Ishikawa (cell line): ENCODE measurements around the gene KCTD12.

ENCODE experiments used
- CEBPB ChIP-seq: IDR thresholded peaks from 2 replicates; pipeline ENCODE4 v1.6.1; 2012
- CREB1 ChIP-seq: IDR thresholded peaks from 2 replicates; pipeline ENCODE4 v1.6.1; 2012; ENCODE audit warnings: low read depth
- EGR1 ChIP-seq: IDR thresholded peaks from 2 replicates; pipeline ENCODE4 v1.6.1; 2012
- EP300 ChIP-seq: IDR thresholded peaks from 2 replicates; pipeline ENCODE4 v1.6.1; 2012; ENCODE audit warnings: borderline replicate concordance
- FOXM1 ChIP-seq: IDR thresholded peaks from 2 replicates; pipeline ENCODE4 v1.6.1; 2012; ENCODE audit warnings: low read depth, borderline replicate concordance
- NFIC ChIP-seq: IDR thresholded peaks from 2 replicates; pipeline ENCODE4 v1.6.1; 2012
- RAD21 ChIP-seq: IDR thresholded peaks from 2 replicates; pipeline ENCODE4 v1.6.1; 2012; ENCODE audit warnings: low read depth
- TAF1 ChIP-seq: IDR thresholded peaks from 2 replicates; pipeline ENCODE4 v1.6.1; 2012; ENCODE audit warnings: low read depth, mild to moderate bottlenecking
- TCF12 ChIP-seq: IDR thresholded peaks from 2 replicates; pipeline ENCODE4 v1.6.1; 2012; ENCODE audit warnings: low read depth
- TEAD4 ChIP-seq: IDR thresholded peaks from 2 replicates; pipeline ENCODE4 v1.6.1; 2012
- USF1 ChIP-seq: IDR thresholded peaks from 2 replicates; pipeline ENCODE4 v1.6.1; 2012
- YY1 ChIP-seq: IDR thresholded peaks from 2 replicates; pipeline ENCODE4 v1.6.1; 2012; ENCODE audit warnings: low read depth
- ZBTB7A ChIP-seq: IDR thresholded peaks from 2 replicates; pipeline ENCODE4 v1.6.1; 2012; ENCODE audit warnings: low read depth
- TF ChIP-seq, protein P1 (sequence below): IDR thresholded peaks from 2 replicates; pipeline ENCODE4 v1.6.1; 2012
- TF ChIP-seq, protein P2 (sequence below): IDR thresholded peaks from 2 replicates; pipeline ENCODE4 v1.6.1; 2012; ENCODE audit warnings: low read depth, mild to moderate bottlenecking

KCTD12 gene

GRCh38 chr13:76885203-76886004 lies 801 bp downstream of the KCTD12 start:
- no peak for TF ChIP-seq NFIC
- TF ChIP-seq YY1, result no peak
- peak; percentile 39; the same call in 1 of the 2 replicates for TF ChIP-seq TCF12
- peak; percentile 46; the same call in 1 of the 2 replicates for TF ChIP-seq EGR1
- TF ChIP-seq, protein P1, sequence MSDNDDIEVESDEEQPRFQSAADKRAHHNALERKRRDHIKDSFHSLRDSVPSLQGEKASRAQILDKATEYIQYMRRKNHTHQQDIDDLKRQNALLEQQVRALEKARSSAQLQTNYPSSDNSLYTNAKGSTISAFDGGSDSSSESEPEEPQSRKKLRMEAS, result peak; percentile 93
- TF ChIP-seq TAF1, result no peak
- no peak for TF ChIP-seq CEBPB
- no peak for TF ChIP-seq ZBTB7A
- TF ChIP-seq RAD21, result peak; percentile 55
- TF ChIP-seq, protein P2, sequence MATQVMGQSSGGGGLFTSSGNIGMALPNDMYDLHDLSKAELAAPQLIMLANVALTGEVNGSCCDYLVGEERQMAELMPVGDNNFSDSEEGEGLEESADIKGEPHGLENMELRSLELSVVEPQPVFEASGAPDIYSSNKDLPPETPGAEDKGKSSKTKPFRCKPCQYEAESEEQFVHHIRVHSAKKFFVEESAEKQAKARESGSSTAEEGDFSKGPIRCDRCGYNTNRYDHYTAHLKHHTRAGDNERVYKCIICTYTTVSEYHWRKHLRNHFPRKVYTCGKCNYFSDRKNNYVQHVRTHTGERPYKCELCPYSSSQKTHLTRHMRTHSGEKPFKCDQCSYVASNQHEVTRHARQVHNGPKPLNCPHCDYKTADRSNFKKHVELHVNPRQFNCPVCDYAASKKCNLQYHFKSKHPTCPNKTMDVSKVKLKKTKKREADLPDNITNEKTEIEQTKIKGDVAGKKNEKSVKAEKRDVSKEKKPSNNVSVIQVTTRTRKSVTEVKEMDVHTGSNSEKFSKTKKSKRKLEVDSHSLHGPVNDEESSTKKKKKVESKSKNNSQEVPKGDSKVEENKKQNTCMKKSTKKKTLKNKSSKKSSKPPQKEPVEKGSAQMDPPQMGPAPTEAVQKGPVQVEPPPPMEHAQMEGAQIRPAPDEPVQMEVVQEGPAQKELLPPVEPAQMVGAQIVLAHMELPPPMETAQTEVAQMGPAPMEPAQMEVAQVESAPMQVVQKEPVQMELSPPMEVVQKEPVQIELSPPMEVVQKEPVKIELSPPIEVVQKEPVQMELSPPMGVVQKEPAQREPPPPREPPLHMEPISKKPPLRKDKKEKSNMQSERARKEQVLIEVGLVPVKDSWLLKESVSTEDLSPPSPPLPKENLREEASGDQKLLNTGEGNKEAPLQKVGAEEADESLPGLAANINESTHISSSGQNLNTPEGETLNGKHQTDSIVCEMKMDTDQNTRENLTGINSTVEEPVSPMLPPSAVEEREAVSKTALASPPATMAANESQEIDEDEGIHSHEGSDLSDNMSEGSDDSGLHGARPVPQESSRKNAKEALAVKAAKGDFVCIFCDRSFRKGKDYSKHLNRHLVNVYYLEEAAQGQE, result no peak
- TF ChIP-seq TEAD4, result no peak
- no peak for TF ChIP-seq EP300
- no peak for TF ChIP-seq CREB1
- no peak for TF ChIP-seq FOXM1
- no peak for TF ChIP-seq USF1

DNA sequence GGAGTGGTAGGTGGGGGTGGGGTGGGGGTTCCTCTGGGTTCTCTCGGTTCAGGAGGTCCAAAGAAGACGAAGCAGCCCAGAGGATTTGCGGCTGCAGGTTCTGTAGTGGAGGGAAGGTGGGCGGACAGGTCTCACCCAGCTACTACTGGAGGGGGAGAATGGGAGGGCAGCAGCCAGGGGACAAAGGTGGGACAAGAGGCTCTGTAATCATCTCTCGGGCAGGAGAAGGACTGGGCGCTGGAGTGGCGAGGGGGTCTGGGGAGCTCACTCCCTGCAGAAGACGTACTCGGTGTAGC lies 1.4 kb downstream of the KCTD12 start:
- TF ChIP-seq, protein P1, result no peak
- TF ChIP-seq, protein P2, result no peak
- TF ChIP-seq CEBPB, result no peak
- TF ChIP-seq ZBTB7A, result no peak
- TF ChIP-seq RAD21, result no peak

DNA sequence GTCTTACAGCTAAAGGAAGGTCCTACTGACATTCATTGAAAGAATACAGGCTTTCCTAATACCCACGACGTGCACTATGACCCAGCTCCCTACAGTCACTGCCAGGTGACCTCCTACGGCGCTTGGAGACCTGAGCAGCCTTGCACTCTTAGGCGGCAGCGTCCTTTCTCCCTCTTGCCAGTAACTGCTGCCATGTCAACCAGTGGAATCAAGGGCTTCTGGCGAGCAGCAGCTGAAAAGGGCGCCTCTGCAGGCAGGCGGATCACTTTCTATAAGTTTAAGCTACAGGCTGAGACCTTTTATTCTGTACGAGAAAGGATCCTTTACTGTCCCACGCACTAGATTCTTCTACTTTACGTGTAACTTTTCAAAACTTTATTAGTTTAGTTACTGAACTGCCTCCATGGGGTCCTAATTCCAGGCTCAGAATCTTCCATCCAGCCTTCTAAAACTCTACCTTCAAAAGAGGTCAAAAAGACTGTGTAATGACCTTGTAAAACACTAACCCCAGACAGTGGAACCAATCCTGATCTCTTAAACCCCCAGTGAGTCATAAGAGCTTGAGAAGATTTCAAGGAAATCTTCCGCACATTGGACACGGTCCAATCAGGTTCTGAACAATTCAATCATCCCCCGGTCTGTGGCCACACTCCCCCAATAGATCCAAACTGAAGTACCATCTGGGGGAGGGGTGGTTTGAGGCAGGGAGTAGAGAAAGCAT lies 1.9 kb downstream of the KCTD12 start:
- TF ChIP-seq EP300, result no peak
- TF ChIP-seq TAF1, result no peak
- TF ChIP-seq RAD21, result no peak
- TF ChIP-seq USF1, result no peak
- TF ChIP-seq CREB1, result no peak
- TF ChIP-seq TEAD4, result no peak
- TF ChIP-seq ZBTB7A, result no peak
- no peak for TF ChIP-seq NFIC
- TF ChIP-seq EGR1, result no peak
- TF ChIP-seq, protein P1, result no peak
- no peak for TF ChIP-seq FOXM1
- TF ChIP-seq CEBPB, result no peak
- TF ChIP-seq, protein P2, result no peak
- no peak for TF ChIP-seq YY1
- TF ChIP-seq TCF12, result no peak

DNA sequence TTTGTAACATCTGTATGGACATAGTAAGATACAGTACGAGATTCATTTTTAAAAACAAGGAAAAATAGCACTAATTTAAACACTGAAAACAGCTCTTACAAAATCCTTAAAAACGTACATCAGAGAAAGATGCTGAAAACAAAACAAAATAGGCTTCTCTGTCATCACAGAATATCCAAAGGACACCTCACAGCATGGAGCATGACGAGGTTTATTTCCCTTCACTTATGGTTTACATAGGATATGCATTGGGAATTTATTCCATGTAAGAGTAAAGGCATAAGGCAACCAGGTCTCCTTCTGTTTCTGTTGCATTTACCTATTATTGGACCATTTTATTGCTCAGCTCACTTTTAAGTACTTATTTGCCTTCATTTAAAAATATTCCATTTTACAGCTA lies 3.0 kb downstream of the KCTD12 start:
- no peak for TF ChIP-seq TEAD4
- TF ChIP-seq, protein P2, result no peak
- no peak for TF ChIP-seq CREB1
- no peak for TF ChIP-seq ZBTB7A
- no peak for TF ChIP-seq EGR1
- TF ChIP-seq, protein P1, result no peak
- TF ChIP-seq TCF12, result no peak
- no peak for TF ChIP-seq EP300
- TF ChIP-seq CEBPB, result no peak
- no peak for TF ChIP-seq TAF1
- TF ChIP-seq YY1, result no peak
- TF ChIP-seq FOXM1, result no peak
- TF ChIP-seq RAD21, result no peak
